ENCODE measurements around the gene GALNT10. TPM values are rescaled to one million over a fixed set of nuclear protein-coding genes. Genes with fewer than 3 reads are reported as not detected.

Gene GALNT10
- total RNA-seq, 1 experiment from 2014 or later = 23.4 TPM

- no peaks in the 10 kb centered on the region for H3K4me1 ChIP-seq
- no peak overlapping the region for H3K4me3 ChIP-seq (ENCODE audit: low read depth, low read length)
- POLR2A ChIA-PET = no interaction called here
- Mint-ChIP-seq H3K4me3 (ENCODE audit: unreplicated experiment) (no peak overlapping the region), H3K27ac (ENCODE audit: unreplicated experiment) (no peak overlapping the region), H3K9me3 (ENCODE audit: unreplicated experiment) (no peaks in the 10 kb centered on the region), H3K4me1 (ENCODE audit: low read depth, unreplicated experiment) (no peaks in the 10 kb centered on the region), H3K36me3 (ENCODE audit: insufficient read depth, unreplicated experiment) (no peaks in the 10 kb centered on the region), H3K27me3 (ENCODE audit: insufficient read depth, unreplicated experiment) (no peaks in the 10 kb centered on the region)
- CTCF ChIA-PET = no interaction called here
- no peak for DNase-seq
- no peaks in the 10 kb centered on the region for H3K27me3 ChIP-seq (replicated peaks; ENCODE audit: control insufficient read depth, insufficient read depth, low read length)
- no peaks in the 10 kb centered on the region for H3K36me3 ChIP-seq (ENCODE audit: control insufficient read depth, insufficient read depth, low read length)
- no peaks in the 10 kb centered on the region for H3K9me3 ChIP-seq
- no TSS peak for BruUV-seq (replicated peaks)
- intact Hi-C loops (cut with micrococcal nuclease; ENCODE audit: unreplicated experiment) = no loop called here
- no peak for TF ChIP-seq CTCF (IDR thresholded peaks at IDR 0.05; ENCODE audit: insufficient read depth in 1 of 2, low read depth in 1 of 2, low read length in 1 of 2, severe bottlenecking in 1 of 2, unreplicated experiment in 1 of 2)
Observed at GRCh38 chr5:154375329-154376008, 184.9 kb downstream of the GALNT10 start.

GRCh38 chr5:154376481-154376880 lies 185.9 kb downstream of the GALNT10 start:
- DNase-seq = no peak
- Mint-ChIP-seq H3K9me3 (ENCODE audit: unreplicated experiment) (no peaks in the 10 kb centered on the region), H3K4me1 (ENCODE audit: low read depth, unreplicated experiment) (no peaks in the 10 kb centered on the region), H3K36me3 (ENCODE audit: insufficient read depth, unreplicated experiment) (no peaks in the 10 kb centered on the region), H3K27me3 (ENCODE audit: insufficient read depth, unreplicated experiment) (no peaks in the 10 kb centered on the region), H3K4me3 (ENCODE audit: unreplicated experiment) (no peak overlapping the region), H3K27ac (ENCODE audit: unreplicated experiment) (no peak overlapping the region)
- H3K36me3 ChIP-seq (ENCODE audit: control insufficient read depth, insufficient read depth, low read length) = no peaks in the 10 kb centered on the region
- TF ChIP-seq CTCF (IDR thresholded peaks at IDR 0.05; ENCODE audit: insufficient read depth in 1 of 2, low read depth in 1 of 2, low read length in 1 of 2, severe bottlenecking in 1 of 2, unreplicated experiment in 1 of 2) = no peak
- no peaks in the 10 kb centered on the region for H3K4me1 ChIP-seq
- BruUV-seq (replicated peaks) = no TSS peak
- CTCF ChIA-PET = no interaction called here
- no peak overlapping the region for H3K4me3 ChIP-seq (ENCODE audit: low read depth, low read length)
- no peaks in the 10 kb centered on the region for H3K9me3 ChIP-seq
- POLR2A ChIA-PET = no interaction called here
- no peaks in the 10 kb centered on the region for H3K27me3 ChIP-seq (replicated peaks; ENCODE audit: control insufficient read depth, insufficient read depth, low read length)
- intact Hi-C loops (cut with micrococcal nuclease; ENCODE audit: unreplicated experiment) = no loop called here

- Mint-ChIP-seq H3K36me3 (ENCODE audit: insufficient read depth, unreplicated experiment) (no peaks in the 10 kb centered on the region), H3K27me3 (ENCODE audit: insufficient read depth, unreplicated experiment) (no peaks in the 10 kb centered on the region), H3K4me3 (ENCODE audit: unreplicated experiment) (no peak overlapping the region), H3K27ac (ENCODE audit: unreplicated experiment) (no peak overlapping the region), H3K9me3 (ENCODE audit: unreplicated experiment) (no peaks in the 10 kb centered on the region), H3K4me1 (ENCODE audit: low read depth, unreplicated experiment) (no peaks in the 10 kb centered on the region)
- Histone ChIP-seq H3K4me3 (ENCODE audit: low read depth, low read length) (no peak overlapping the region), H3K27me3 (replicated peaks; ENCODE audit: control insufficient read depth, insufficient read depth, low read length) (no peaks in the 10 kb centered on the region), H3K36me3 (ENCODE audit: control insufficient read depth, insufficient read depth, low read length) (no peaks in the 10 kb centered on the region), H3K9me3 (no peaks in the 10 kb centered on the region), H3K4me1 (no peaks in the 10 kb centered on the region)
- intact Hi-C loops (cut with micrococcal nuclease; ENCODE audit: unreplicated experiment) = no loop called here
- no TSS peak for BruUV-seq (replicated peaks)
- DNase-seq = no peak
- ChIA-PET POLR2A (no interaction called here), CTCF (no interaction called here)
- TF ChIP-seq CTCF (IDR thresholded peaks at IDR 0.05; ENCODE audit: insufficient read depth in 1 of 2, low read depth in 1 of 2, low read length in 1 of 2, severe bottlenecking in 1 of 2, unreplicated experiment in 1 of 2) = no peak
Observed at GRCh38 chr5:154377754-154378533, 187.4 kb downstream of the GALNT10 start.
